GM21367 (cell line): ENCODE results near the gene WDR86.

ENCODE experiments used
- ATAC-seq: cut with Tn5 transposase; IDR thresholded peaks from one replicate; pipeline ENCODE4 v1.9.1; 2021; ENCODE audit not compliant: unreplicated experiment

The WDR86 gene

DNA sequence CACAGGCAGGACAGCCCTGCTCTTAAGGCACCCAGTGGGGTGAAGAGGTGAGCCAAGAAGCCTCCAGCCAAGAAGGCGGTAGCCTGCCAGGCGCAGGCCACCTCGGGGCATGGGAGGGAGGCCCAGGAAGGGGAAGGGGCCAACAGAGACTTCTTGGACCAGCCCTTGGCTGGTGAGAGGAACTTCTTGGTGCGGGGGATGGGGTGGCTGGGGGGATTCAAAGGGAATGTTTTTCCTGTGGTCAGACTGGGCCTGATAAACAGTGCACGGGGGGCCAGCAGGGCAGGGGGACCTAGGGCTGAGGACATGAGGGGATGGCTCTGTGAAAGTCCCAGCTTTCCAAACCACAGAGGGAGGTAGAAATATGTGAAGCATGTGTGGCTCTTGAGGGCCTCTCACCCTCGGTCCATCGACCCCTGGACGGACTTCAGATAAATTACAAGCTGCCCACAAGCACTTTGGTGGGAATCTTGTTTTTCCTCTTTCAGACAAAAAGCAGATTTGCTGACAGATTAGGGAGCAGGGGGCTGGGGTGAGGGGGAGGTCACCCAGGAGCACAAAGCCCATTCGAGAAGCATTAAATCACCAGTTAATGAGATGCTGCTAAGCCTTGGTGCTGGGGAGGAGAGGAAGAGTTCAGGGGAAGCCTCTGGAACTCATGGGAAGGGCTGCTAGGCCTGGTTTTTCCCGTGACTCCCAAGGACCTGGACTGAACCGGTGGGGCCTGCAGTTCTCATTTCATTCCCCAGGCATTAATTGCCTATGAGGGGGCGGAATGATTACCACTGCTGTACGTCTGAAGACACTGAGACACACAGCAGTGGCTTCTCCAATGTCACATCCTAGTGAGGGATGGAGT, 18.8 kb upstream of the WDR86 start:
- ATAC-seq, result no peak

DNA sequence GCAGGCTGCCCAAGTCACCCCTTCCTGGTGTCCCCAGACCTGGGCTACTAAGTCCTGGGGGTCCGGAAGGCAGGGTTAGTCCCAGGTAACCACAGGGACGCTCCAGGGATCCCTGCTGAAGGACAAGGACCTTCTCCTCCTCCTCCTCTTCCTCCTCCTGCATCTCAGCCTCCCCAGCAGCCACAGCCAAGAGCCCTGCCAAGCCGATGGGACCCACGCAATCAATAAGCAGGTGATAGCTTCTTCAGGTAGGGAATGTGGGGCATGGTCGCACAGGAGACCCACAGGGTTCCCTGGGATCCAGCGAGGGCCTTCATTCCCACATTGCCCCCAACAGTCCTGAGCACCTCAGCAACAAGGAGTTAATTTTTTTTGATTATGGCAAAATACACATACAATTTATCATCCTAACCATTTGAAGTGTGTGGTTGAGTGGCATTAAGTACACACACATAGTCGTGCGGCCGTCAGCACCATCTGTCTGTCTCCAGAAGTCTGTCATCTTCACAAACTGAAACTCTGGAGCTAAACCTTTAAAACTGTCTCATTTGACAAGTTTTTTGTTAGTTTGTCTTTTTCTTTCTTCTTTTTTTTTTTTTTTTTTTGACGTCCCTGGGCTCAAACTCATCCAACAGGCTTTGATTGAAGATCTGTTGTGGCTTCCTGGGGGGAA, 18.0 kb upstream of the WDR86 start:
- ATAC-seq, result no peak

DNA sequence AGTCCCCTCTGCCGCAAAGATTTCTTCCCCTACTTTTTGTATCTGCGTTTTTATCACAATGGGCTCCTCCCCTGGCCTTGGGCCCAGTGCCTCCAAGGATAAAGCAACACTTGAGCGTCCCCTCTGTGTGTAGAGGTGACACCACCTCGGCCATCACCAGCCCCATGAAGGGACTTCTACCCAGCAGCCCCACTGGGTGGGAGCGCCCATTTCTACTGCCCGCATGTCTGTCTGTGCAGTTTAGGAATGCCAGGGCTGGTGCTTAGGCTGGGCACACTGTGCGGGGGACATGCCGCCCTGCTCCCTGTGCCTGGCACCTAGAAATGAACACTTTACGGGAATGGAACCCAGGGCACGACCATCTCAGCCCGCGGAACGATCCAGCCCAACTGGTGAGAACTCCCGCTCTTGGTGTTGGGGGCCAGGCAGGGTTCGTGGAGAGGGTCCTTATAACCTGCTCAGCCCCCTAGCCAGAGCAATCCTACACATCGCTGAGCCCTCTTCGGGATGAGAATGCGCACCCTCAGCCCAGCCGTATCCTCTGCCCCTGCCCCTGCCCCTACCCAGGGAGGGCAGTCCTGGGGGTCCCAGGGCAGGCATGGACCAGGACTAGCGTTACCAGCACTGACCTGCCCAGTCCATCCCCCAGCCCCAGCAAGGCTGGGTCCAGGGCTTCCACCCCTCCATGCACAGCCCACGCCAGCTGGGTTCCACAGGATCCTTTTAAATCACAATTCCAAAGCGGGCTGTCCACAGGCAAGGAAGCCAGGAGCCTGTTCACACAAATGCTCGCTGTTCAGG, 17.3 kb upstream of the WDR86 start:
- no peak for ATAC-seq

DNA sequence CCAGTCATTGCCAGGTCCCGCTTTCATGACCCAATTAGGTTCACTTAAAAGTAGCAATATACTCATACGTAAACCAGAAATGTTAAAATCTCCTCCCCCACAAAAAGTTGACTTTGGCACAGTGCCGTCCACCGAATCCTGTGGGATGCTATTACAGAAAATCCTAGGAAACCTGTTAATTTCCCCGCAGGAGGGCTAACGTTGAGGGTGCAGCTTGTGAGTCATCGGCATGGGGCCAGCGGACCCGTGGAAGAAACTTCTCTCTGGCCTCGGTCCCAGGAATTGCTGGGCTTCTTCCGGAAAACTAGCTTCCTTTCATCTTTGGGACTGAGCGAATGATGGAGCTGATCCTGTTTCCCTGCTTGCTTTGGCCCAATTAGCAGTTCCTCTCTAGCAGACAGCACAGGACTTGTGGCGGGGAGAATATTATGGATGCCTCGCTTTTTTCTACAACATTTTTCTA, 16.6 kb upstream of the WDR86 start:
- no peak for ATAC-seq

DNA sequence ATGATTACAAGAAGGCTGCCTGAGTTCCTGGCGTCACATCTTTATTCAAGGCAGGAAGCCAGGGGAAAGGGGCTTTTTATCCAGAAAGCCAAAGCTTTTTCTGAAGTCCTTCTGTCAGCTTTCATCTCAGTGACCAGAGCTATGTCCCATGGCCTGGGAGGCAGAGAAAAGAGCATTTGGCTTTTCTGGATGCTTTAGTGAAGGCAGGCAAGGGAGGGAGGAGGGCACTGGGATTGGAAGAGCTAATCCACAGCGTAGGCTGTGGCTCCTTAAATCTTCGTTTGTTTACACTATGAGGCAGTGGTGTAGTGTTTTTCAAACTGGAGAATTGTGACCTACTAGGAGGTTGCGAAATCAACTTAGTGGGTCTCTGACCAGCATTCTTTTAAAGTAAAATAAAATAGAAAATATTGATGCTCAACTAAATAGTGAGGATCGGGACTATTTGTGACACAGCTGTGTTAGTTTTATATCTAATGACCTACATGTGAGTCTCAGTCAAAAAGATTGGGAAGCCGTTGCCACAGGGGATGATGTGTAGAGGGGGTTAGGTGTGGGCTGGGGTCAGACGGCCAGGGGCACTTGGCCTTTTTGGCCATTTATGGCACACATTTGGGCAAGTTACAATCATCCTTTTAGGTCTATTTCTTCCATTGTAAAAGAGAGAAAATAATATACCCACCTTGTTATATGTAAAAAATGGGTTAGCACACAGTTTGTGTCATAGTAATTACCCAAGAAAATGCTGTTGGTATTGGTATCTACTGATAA, 16.0 kb upstream of the WDR86 start:
- ATAC-seq, result no peak

DNA sequence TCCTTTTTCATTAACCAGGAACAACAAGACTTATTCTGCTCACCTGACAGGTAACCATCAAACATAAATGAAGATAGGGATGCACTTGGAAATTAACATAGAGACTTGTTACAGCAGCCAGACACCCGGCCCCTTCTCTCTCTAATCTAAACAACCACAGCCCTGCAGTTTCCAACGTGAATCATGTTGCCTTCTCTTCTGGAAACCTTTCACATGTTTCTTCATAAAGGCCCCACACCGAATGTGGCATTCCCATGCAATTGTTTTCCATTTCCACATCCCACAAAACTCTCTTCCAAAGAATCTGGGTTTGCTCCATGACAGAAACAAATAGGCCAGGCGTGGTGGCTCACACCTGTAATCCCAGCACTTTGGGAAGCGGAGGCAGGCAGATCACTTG, 15.0 kb upstream of the WDR86 start:
- no peak for ATAC-seq

DNA sequence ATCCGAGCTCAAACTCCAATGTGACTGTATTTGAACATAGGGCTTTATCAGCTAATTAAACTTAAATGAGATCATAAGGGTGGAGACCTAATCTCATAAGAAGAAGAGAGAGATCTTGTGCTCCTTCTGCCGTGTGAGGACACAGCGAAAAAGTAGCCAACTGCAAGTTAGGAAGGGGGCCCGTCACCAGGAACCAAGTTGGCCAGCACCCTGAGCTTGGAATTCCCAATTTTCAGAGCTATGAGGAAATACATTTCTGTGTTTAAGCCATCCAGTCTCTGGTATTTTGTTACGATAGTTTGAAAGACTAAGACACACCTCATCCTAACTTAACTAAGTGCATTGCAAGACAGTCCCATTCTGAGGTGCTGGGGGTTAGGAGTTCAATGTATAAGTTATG, 14.1 kb upstream of the WDR86 start:
- no peak for ATAC-seq

DNA sequence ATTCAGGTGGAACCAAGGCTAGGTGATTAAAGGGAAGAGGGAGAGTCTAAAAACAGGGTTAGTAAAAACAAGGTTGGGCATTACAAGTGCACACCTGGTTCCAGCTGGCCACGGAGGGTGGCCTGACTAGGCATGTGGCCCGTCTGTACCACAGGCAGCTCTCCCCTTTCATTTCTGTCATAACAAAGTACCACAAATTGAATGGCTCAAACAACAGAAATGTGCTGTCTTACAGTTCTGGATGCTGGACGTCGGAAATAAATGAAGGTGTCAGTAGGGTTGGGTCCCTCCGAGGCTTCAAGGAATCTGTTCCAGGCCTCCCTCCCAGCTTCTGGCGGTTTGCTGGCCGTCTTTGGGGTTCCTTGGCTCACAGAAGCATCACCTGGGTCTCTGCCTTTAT, 13.4 kb upstream of the WDR86 start:
- ATAC-seq, result no peak

DNA sequence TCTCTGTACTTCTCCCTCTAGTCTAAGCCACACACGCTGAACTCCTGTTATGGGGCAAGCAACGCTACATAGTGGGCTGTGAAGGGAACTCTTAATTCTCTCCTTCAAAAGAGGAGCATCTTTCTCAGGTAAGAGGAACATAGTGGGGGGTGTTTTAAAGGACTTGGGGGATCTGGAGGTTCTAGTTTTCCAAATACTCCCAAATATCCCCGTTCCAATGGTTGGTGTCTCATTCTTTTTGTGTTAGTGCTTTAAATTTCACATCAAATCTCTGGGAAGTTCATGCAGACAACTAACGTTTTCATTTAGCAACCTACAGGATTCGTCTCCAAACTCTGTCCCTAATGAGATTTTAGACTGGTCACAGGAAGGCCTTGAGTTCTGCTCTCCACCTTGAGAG, 12.4 kb upstream of the WDR86 start:
- ATAC-seq, result no peak

DNA sequence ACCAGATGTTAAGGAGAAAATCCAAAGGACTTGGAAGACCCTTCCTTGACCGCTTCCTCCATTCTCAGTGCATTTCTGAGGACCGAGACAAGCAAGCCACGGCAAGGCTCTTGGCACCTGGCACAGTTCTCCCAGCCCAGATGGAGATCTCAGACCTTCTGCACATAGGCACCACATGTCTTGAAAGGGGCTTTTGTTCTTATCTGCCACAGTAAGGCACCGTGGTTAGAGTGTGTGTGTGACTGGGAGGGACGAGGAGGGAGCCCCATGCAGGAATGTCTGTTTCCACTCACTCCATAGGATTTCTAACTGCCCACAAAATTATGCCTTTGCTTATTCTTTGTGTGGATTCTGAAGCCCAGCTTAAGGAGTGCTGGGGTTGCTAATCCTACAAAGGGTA, 10.3 kb upstream of the WDR86 start:
- no peak for ATAC-seq

DNA sequence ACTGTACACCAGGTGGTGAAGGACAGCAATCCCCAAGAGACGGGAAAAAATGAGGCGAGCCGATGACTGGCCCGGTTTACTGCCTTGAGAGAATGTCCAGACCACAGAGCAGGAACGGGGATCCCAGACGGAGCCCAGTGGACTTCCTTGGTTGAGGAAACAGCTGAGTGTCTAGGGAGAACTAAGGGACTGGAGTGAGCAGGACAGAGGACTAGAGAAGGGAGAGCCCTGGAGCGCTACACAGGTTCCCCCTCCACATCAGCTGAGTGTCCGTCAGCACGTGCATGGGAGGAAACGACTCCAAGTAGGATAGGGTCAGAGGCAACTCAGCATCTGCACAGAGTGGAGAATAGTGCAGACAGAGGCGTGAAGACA, 7.1 kb upstream of the WDR86 start:
- no peak for ATAC-seq

DNA sequence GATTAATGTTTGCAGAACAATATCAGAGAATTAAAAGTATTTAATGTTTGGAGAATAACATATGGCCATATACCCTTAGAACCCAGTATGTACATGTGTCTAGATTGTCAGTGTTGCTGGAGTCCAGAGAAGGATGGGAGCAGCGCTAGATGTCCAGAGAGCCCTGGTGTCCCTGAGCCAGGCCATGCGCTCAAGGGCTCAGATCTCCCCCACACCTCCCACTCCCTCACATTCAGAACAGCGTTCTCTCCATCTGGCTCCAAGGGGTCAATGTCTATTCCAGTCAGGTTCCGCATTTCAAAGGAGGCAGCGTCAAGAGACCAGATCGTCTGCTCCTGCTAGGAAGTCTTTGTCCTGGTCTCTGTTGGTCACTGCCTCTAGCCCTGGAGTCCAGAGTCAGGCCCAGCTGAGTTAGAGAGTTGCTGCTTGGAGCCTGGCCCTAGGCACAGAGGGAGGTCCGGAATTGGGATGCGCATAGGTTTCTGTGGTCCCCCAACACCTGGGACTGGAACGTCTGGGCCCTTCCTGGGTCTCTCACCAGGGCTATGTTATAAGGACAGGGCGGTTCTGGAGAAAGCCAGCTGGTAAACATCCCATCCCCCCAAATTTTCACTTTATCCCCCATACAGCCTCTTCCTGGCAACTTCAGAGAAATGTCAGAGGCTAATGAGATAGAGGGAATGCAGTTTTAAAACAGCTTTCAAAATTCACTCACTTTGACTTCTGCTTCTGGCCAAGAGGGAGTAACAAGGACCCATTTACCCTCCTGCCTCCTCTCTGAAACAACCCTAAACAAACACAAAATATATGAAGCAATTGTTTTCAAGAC, 6.5 kb upstream of the WDR86 start:
- no peak for ATAC-seq

DNA sequence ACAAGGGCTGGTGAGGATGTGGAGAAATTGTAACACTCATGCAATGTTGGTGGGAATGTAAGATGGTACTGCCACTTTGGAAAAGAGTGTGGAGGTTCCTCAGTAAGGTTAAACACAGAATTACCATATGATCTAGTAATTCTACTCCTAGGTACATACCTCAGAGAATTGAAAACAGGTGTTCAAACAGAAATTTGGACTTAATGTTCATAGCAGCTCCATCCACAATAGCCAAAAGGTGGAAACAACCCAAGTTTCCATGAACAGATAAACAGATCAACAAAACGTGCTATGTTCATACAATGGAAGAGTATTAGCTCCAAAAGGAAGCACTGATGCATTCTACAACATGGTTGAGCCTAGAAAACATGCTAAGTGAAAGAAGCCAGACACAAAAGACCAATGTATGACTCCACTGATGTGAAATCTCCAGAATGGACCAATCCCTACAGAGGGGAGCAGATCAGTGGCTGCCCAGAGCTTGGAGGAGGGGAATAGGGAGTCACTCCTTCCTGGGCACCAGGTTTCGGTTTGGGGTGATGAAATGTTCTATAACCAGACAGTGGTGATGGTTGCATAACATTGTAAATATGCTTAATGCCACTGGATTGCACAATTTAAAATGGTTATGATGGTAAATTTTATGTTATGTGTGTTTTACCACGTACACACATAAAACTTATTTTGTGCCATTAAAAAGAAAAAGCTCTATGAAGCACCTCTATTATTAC, 5.7 kb upstream of the WDR86 start:
- ATAC-seq, result no peak

DNA sequence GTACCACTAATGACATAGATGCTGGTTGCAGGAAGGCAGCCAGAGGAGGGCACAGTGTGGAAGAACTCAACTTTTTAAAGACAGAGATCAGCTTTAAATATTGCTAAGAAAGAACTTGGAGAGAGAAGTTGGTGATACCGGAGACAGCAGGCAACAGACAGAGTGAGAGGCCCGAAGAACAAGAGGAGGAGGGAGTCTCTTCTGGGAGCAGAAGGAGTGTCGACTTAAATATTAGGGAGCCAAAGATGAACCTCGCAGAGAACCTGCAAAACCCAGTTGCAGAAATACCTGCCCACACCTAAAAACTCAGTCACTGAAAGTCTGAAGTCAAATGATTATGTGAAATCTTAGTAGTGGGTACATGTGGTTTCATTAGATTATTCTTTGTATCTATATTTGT, 3.4 kb upstream of the WDR86 start:
- ATAC-seq, result no peak

DNA sequence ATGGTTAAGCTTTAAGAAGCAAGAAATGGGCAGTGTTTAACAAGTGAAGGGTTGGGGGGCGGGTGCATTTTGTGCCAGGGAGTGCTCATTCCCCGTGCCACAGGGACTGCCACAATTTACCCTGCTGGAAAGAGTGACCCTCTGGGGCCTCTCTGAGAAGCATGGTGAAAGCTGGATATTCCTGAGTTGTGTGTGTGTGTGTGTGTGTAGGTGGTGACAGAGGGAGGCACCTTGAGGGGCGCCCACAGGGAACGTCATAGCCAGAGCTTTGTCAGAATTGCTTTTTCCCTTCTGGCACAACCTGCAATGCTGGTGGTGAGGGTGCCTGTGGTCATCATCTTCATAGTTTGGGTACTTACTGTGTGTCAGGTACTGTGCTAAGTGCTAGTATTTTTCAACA, 2.5 kb upstream of the WDR86 start:
- ATAC-seq, result no peak

DNA sequence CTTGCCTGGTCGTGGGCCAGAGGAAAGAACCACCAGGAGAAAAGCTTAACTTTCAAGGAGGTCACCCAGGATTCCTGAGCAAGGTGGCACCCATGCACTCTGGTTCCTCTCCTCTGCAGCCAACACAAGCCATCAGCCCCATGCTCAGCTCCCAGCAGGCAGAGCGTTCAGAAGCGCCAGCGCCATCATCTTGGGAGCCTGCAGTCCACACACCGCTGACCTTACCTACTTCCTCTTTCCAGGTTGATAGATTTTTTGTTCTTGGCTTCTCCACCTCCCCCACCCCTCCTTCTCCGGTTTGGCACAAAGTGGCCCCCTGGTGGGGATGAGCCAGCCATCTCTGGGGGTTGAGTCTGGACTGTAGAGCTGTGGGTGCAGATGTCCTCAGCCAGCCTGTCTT, 1.7 kb upstream of the WDR86 start:
- no peak for ATAC-seq

DNA sequence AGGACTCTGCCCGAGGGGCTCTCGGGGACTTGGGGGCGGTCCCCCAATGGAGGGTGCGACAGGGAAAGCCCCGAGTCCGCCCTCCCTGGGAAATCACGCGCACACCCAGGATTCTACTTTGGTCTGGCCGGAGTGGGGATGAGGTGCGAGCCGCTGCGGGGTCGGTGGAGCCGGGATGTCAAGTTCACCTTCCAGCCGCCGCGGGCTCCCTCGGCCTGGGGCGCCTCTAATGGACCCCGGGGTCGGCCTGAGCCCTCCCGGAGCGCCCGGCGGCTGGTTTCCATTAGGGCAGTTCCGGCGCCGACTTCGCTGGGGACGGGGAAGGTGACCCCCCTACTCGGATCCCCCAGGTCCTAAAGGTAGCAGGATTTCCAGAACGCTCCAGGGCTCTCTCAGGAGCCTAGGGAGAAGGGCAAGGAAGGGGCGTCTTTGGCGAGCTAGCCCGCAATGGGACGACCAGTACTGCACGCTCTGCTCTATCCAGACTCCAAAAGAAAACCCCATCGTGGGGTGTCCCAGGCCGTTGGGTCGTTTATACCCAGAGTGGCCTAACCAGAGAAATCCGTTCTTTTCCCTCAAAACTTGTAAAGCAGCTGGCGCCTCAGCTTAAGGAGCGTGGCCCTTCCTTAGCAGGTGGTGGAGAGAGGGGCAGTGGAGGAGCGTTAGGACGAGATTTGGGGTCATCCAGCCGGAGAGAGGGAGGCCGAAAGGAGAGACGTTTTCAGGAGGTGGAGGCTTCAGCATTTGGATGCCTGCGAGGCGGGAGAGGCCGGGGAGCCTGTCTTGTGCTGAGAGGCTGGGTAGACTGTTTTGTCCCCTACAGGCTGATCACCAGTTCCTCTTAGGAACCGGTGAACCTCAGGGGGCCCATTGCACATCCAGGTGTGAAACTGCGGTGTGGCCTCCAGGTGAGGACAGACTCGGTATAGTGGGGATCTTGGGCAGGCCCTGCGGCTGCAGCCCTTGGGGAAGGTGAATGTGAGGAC, 860 bp upstream of the WDR86 start:
- ATAC-seq, result no peak
